Testis (tissue), 2 donors: ENCODE results near the gene COL12A1.

ENCODE experiments used
- CTCF ChIP-seq, 3 experiments: fragments of 450-650 bp in 2 of 3; fragments of 200-600 bp in 1 of 3; sonication (generic) in 1 of 3; IDR thresholded peaks; one replicate each; pipeline ENCODE4 v1.5.1; 2016 to 2019; ENCODE audit warnings: antibody characterized with exemption in 3 of 3, mild to moderate bottlenecking in 2 of 3, moderate library complexity in 1 of 3
- POLR2A ChIP-seq: fragments of 450-650 bp; IDR thresholded peaks from one replicate; pipeline ENCODE4 v1.6.1; 2017; ENCODE audit warnings: antibody characterized with exemption, mild to moderate bottlenecking, moderate library complexity

- TF ChIP-seq POLR2A (no peak), CTCF (IDR thresholded peaks at IDR 0.05) (no peak)
Measured at GRCh38 chr6:75106426-75106825, 99.4 kb downstream of the COL12A1 start.
